Uterus (tissue), 4 donors: ENCODE measurements around the gene SMIM21. TPM values are rescaled to one million over a fixed set of nuclear protein-coding genes. Genes with fewer than 3 reads are reported as not detected.

ENCODE experiments used
- DNase-seq, 2 donors: peaks; one replicate each; pipeline ENCODE4 v3.0.0-alpha.2; 2019 to 2020
- H3K27ac ChIP-seq, 2 donors: fragments of 200-600 bp; sonication (generic); 1 replicate in 1 of 2; 2 replicates in 1 of 2; pipeline ENCODE4 v1.5.1; 2016 to 2018
- H3K27me3 ChIP-seq, 2 donors: fragments of 200-600 bp; sonication (generic); one replicate each; pipeline ENCODE4 v1.5.1; 2018 to 2019; ENCODE audit warnings: control low read depth in 1 of 2
- H3K36me3 ChIP-seq, 2 donors: fragments of 200-600 bp; sonication (generic); one replicate each; pipeline ENCODE4 v1.5.1; 2019; ENCODE audit warnings: control low read depth in 1 of 2
- H3K4me1 ChIP-seq, 2 donors: fragments of 200-600 bp; sonication (generic); one replicate each; pipeline ENCODE4 v1.5.1; 2018 to 2019; ENCODE audit warnings: control low read depth in 1 of 2
- H3K4me3 ChIP-seq, 2 donors: fragments of 200-600 bp; sonication (generic); 1 replicate in 1 of 2; 2 replicates in 1 of 2; pipeline ENCODE4 v1.5.1; 2018 to 2019; ENCODE audit warnings: mild to moderate bottlenecking in 1 of 2
- H3K9me3 ChIP-seq, 2 donors: fragments of 200-600 bp; sonication (generic); one replicate each; pipeline ENCODE4 v1.5.1; 2019; ENCODE audit warnings: control low read depth in 1 of 2
- CTCF ChIP-seq, 4 experiments: fragments of 200-600 bp in 2 of 4; fragments of 450-650 bp in 2 of 4; sonication (generic) in 2 of 4; IDR thresholded peaks; one replicate each; pipeline ENCODE4 v1.5.1; 2016 to 2019; ENCODE audit warnings: antibody characterized with exemption in 4 of 4, mild to moderate bottlenecking in 2 of 4, moderate library complexity in 1 of 4
- POLR2A ChIP-seq, 2 donors: fragments of 450-650 bp; IDR thresholded peaks; one replicate each; pipeline ENCODE4 v1.6.1; 2016; ENCODE audit warnings: antibody characterized with exemption in 2 of 2, mild to moderate bottlenecking in 1 of 2, moderate library complexity in 1 of 2
- intact Hi-C: fragments of 100-400 bp; cut with DNase I; formaldehyde crosslinking; loops from one replicate; pipeline ENCODE4 v1.15.1; 2023; ENCODE audit warnings: low total_unique reads
- total RNA-seq, 4 donors: library from RNA; depleted of rRNA in 3 of 4; stranded (reverse); fragments of >200 nt in 3 of 4; gene quantifications; one replicate each; pipeline versions ENCODE4 v1.1.0 to v1.2.4, GENCODE V29; 2014 to 2023
- donor health status: DM: yes; HTN: yes; CAD: no.

The SMIM21 gene
- total RNA-seq, 4 donors from 2014 or later, result not detected

- Histone ChIP-seq H3K4me1 (no peaks in the 10 kb centered on the region), H3K4me3 (no peak overlapping the region), H3K27me3 (no peaks in the 10 kb centered on the region), H3K36me3 (no peaks in the 10 kb centered on the region), H3K9me3 (no peaks in the 10 kb centered on the region), H3K27ac (no peak overlapping the region)
- intact Hi-C loops, result no loop called here
- no peak for TF ChIP-seq POLR2A (IDR thresholded peaks at IDR 0.05)
- TF ChIP-seq CTCF (IDR thresholded peaks at IDR 0.05), result no peak
- no peak for DNase-seq
Observed at GRCh38 chr18:75378376-75379315, 48.9 kb downstream of the SMIM21 start.

GRCh38 chr18:75377926-75378325, 49.6 kb downstream of the SMIM21 start:
- H3K9me3 ChIP-seq, result no peaks in the 10 kb centered on the region
- intact Hi-C loops, result no loop called here
- no peak overlapping the region for H3K27ac ChIP-seq
- DNase-seq, result no peak
- H3K4me3 ChIP-seq, result no peak overlapping the region
- no peaks in the 10 kb centered on the region for H3K4me1 ChIP-seq
- no peaks in the 10 kb centered on the region for H3K27me3 ChIP-seq
- no peaks in the 10 kb centered on the region for H3K36me3 ChIP-seq
- TF ChIP-seq CTCF (IDR thresholded peaks at IDR 0.05) (no peak), POLR2A (IDR thresholded peaks at IDR 0.05) (no peak)

- TF ChIP-seq CTCF (IDR thresholded peaks at IDR 0.05), result no peak
- H3K36me3 ChIP-seq, result no peaks in the 10 kb centered on the region
- no peaks in the 10 kb centered on the region for H3K4me1 ChIP-seq
- no peak overlapping the region for H3K4me3 ChIP-seq
- intact Hi-C loops, result no loop called here
- no peak overlapping the region for H3K27ac ChIP-seq
- no peak for DNase-seq
- H3K27me3 ChIP-seq, result no peaks in the 10 kb centered on the region
- H3K9me3 ChIP-seq, result no peaks in the 10 kb centered on the region
Observed at GRCh38 chr18:75377258-75377657, 50.2 kb downstream of the SMIM21 start.

GRCh38 chr18:75376004-75376403, 51.5 kb downstream of the SMIM21 start:
- intact Hi-C loops, result no loop called here

GRCh38 chr18:75375341-75375740, 52.2 kb downstream of the SMIM21 start:
- no peaks in the 10 kb centered on the region for H3K9me3 ChIP-seq
- no peak for DNase-seq
- H3K27ac ChIP-seq, result no peak overlapping the region
- no peaks in the 10 kb centered on the region for H3K4me1 ChIP-seq
- H3K27me3 ChIP-seq, result no peaks in the 10 kb centered on the region
- no peak for TF ChIP-seq CTCF (IDR thresholded peaks at IDR 0.05)
- TF ChIP-seq POLR2A (IDR thresholded peaks at IDR 0.05), result no peak
- H3K36me3 ChIP-seq, result no peaks in the 10 kb centered on the region
- intact Hi-C loops, result no loop called here
- no peak overlapping the region for H3K4me3 ChIP-seq

More at GRCh38 chr18:75376004-75376403, 51.5 kb downstream of the SMIM21 start:
- H3K4me1 ChIP-seq, result no peaks in the 10 kb centered on the region
- no peaks in the 10 kb centered on the region for H3K27me3 ChIP-seq
- TF ChIP-seq POLR2A (IDR thresholded peaks at IDR 0.05), result no peak
- no peak overlapping the region for H3K27ac ChIP-seq
- H3K36me3 ChIP-seq, result no peaks in the 10 kb centered on the region
- H3K4me3 ChIP-seq, result no peak overlapping the region
- H3K9me3 ChIP-seq, result no peaks in the 10 kb centered on the region
- no peak for DNase-seq
